Activated B cell treated with CpG ODN at 0.5 μM for 24 hours (primary cell): ENCODE results near the gene LARP4B. TPM values are rescaled to one million over a fixed set of nuclear protein-coding genes. Genes with fewer than 3 reads are reported as not detected.
"Not testable (repeated sequence)": the region's sequence is repeated elsewhere in the genome, so short reads cannot be mapped to it uniquely, and the experiment has no call there.

ENCODE experiments used
- ATAC-seq: fragments of 200-7000 bp; cut with Tn5 transposase; one replicate; pipeline ENCODE4 v1.10.0; 2021; ENCODE audit warnings: low read depth, mild to moderate bottlenecking, moderate library complexity
- CTCF ChIA-PET: fragments of 350-600 bp; sonication (Branson Sonifier 250); formaldehyde crosslinking; loops from one replicate; lab custom pipeline; 2021; ENCODE audit warnings: antibody characterized with exemption; lab: Charles Lee
- POLR2A ChIA-PET: fragments of 350-600 bp; sonication (Branson Sonifier 250); formaldehyde crosslinking; loops from one replicate; lab custom pipeline; 2021; ENCODE audit warnings: antibody characterized with exemption; lab: Charles Lee
- DNase-seq: peaks from one replicate; pipeline ENCODE4 v3.0.0; 2022
- H3K27ac Mint-ChIP-seq: one replicate; pipeline ENCODE4 v1.8.0; 2020; ENCODE audit warnings: mixed read lengths
- H3K27me3 Mint-ChIP-seq: one replicate; pipeline ENCODE4 v1.8.0; 2021; ENCODE audit warnings: mixed read lengths
- H3K36me3 Mint-ChIP-seq: one replicate; pipeline ENCODE4 v1.8.0; 2021; ENCODE audit warnings: low read depth, mixed read lengths
- H3K4me1 Mint-ChIP-seq: one replicate; pipeline ENCODE4 v1.8.0; 2021; ENCODE audit warnings: mixed read lengths
- H3K4me3 Mint-ChIP-seq: one replicate; pipeline ENCODE4 v1.8.0; 2020; ENCODE audit warnings: mild to moderate bottlenecking, mixed read lengths
- H3K9me3 Mint-ChIP-seq: one replicate; pipeline ENCODE4 v1.8.0; 2020; ENCODE audit warnings: mixed read lengths
- intact Hi-C: fragments of 100-400 bp; cut with micrococcal nuclease; formaldehyde crosslinking; loops from one replicate; pipeline ENCODE4 v1.15.1; 2024
- total RNA-seq: library from RNA; stranded (reverse); gene quantifications from 2 replicates; pipeline ENCODE4 v1.2.3, GENCODE V29; 2022
- TF ChIP-seq, protein P1 (sequence below): fragments of 200-600 bp; IDR thresholded peaks from one replicate; pipeline ENCODE4 v1.8.0; 2022; ENCODE audit warnings: antibody characterized with exemption, mild to moderate bottlenecking

The LARP4B gene
- total RNA-seq, 1 donor from 2014 or later = 103 TPM

DNA sequence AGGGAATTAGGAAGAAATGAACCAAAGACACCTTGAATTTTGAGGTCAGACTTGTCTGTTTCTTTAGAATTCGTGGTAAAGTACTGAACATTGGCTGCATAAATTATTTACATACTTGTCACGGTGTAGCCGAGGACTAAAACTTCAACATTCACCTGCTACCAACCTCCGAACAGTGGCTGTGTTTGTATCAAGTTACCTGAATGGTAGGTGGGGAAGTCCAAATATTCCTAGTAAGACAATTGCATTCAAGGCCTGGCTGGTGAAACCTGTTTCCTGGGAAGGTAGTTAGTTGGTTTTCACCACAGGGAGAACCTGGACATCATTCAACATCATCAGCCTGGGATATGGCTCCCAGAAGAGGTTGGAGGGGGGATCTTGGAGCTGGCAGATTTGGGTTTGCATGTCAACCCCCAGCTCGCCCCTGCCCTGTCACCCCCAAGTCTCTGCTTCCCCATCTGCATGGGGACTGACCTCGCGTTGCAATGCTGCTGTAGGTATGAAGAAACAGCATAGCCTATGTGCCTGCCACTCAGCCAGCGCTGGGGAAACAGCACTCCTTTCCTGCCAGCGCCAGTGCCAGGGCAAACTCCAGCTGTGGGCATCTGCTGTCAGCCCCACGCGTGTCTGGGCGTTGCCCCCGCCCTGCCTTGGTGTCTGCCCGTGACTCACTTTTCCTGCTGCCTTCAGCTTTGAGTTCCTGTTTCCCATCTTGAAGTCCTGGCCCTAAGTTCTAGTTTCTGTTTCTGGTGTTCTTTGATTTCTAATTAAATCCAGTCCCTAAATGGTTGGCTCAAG, 12.7 kb upstream of the LARP4B start:
- Mint-ChIP-seq H3K27ac (peak overlapping the region; percentile 61), H3K4me3 (peak overlapping the region; percentile 57), H3K36me3 (no peaks in the 10 kb centered on the region), H3K4me1 (peaks cover 18% of the 10 kb centered on the region), H3K9me3 (no peaks in the 10 kb centered on the region), H3K27me3 (peaks cover 4% of the 10 kb centered on the region)
- TF ChIP-seq, protein P1, sequence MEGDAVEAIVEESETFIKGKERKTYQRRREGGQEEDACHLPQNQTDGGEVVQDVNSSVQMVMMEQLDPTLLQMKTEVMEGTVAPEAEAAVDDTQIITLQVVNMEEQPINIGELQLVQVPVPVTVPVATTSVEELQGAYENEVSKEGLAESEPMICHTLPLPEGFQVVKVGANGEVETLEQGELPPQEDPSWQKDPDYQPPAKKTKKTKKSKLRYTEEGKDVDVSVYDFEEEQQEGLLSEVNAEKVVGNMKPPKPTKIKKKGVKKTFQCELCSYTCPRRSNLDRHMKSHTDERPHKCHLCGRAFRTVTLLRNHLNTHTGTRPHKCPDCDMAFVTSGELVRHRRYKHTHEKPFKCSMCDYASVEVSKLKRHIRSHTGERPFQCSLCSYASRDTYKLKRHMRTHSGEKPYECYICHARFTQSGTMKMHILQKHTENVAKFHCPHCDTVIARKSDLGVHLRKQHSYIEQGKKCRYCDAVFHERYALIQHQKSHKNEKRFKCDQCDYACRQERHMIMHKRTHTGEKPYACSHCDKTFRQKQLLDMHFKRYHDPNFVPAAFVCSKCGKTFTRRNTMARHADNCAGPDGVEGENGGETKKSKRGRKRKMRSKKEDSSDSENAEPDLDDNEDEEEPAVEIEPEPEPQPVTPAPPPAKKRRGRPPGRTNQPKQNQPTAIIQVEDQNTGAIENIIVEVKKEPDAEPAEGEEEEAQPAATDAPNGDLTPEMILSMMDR = no peak
- peak; percentile 70 for ATAC-seq
- no peak for DNase-seq
- intact Hi-C loops = no loop called here
- ChIA-PET CTCF (no interaction called here), POLR2A (interaction anchor here (0.8 to 2.3 kb wide), 5 partner anchors 8 to 104 kb away, joined by 3 to 20 read pairs (median 5); partner anchors contain the start of genes GTPBP4, IDI1 and LARP4B)

DNA sequence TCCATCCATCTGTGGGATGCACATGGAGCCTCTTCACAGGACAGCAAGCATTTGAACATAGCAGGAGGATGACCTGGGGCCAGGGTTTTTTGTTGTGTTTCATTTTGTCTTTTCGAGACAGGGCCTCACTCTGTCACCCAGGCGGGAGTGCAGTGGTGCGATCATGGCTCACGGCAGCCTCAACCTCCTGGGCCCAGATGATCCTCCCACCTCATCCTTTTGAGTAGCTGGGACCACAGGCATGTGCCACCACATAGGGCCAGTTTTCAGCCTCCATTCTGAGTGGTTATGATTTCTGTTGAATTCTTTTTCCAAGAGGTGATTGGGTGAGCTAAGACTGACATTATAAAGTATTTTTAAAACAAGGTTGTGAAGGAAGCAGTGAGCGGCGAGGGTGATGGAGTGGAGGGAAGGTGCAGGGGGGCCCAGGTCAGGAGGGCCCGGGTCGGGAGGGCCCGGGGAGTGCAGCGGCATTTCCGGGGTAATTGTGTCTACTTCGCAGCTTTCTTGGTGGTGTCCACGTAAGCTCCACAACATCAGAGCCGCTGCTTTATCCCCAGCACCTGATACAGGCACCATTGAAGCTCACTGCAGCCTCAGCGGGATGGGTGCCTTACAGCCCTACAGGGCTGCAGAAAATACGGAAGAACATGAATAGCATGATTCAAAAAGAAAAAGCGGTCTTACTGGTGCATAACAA, 12.0 kb upstream of the LARP4B start:
- Mint-ChIP-seq H3K36me3 (no peaks in the 10 kb centered on the region), H3K4me1 (peaks cover 17% of the 10 kb centered on the region), H3K9me3 (no peaks in the 10 kb centered on the region), H3K4me3 (no peak overlapping the region), H3K27me3 (peaks cover 6% of the 10 kb centered on the region), H3K27ac (peak overlapping the region; percentile 21)
- TF ChIP-seq, protein P1 = no peak
- ATAC-seq (peak; percentile 76), DNase-seq (no peak)
- intact Hi-C loops = no loop called here
- ChIA-PET CTCF (no interaction called here), POLR2A (interaction anchor here (0.9 to 2.3 kb wide), 4 partner anchors 12 to 105 kb away, joined by 3 to 20 read pairs (median 4); partner anchors contain the start of genes GTPBP4, IDI1 and LARP4B)

GRCh38 chr10:938941-939678, 7.6 kb upstream of the LARP4B start:
- intact Hi-C loops = no loop called here
- H3K36me3 Mint-ChIP-seq = no peaks in the 10 kb centered on the region
- no peak for ATAC-seq
- H3K4me1 Mint-ChIP-seq = peaks cover 21% of the 10 kb centered on the region
- TF ChIP-seq, protein P1 = no peak
- no peak overlapping the region for H3K4me3 Mint-ChIP-seq
- no peaks in the 10 kb centered on the region for H3K9me3 Mint-ChIP-seq
- DNase-seq = no peak
- H3K27ac Mint-ChIP-seq = no peak overlapping the region
- ChIA-PET POLR2A (interaction anchor here (0.7 kb wide), 1 partner anchor 370 kb away, joined by 6 read pairs; no protein-coding TSS in a partner anchor), CTCF (no interaction called here)
- H3K27me3 Mint-ChIP-seq = peaks cover 18% of the 10 kb centered on the region

DNA sequence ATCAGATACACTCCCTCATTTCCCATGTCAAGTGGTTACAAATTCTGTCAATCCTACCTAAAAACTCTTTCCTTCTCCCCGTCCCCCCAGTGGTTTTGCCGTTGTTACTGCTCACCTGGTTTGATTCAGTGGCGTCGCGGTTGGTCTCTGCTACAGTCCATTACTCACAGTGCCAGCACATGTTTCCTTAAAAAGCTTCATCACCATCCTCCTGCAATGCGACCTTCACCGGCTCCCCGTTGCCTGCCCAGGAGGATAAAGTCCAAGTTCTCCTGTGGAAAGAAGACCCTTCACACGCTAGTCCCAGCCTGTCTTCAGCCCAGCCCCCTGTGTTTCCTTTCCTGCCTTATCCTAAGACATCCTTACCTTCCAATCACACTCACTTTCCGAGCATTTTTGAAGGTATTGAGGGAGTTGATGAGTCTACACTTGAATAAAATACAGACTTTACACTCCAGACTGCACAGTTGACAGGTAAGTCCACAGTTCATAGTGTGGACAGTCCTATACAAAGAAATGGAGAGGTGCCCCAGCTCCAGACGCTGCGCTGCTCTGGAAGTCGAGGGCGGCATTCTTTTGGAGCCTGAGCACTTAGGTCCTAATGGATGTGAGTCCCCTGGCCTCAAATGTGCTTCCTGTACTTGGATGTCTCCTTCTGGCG, 3.4 kb upstream of the LARP4B start:
- no peak overlapping the region for H3K27ac Mint-ChIP-seq
- TF ChIP-seq, protein P1 = no peak
- no peak for ATAC-seq

DNA sequence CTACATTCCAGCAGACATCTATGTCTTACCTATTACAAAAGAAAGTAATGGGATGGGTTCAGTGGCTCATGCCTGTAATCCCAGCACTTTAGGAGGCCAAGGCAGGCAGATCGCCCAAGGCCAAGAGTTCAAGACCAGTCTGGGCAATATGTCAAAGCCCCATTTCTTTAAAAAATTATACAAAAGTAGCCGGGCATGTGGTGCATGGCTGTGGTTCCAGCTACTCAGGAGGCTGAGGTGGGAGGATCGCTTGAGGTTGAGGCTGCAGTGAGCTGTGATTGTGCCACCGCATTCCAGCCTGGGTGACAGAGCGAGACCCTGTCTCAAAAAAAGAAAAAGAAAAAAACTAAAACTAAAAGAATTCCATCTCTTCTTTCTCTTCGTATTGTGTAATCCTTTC, 2.7 kb upstream of the LARP4B start:
- intact Hi-C loops, CTCF ChIA-PET: not testable (repeated sequence)
- POLR2A ChIA-PET = interaction anchor here (0.5 kb wide), 1 partner anchor 455 kb away, joined by 4 read pairs; no protein-coding TSS in a partner anchor

More for the DNA sequence above, 3.4 kb upstream of the LARP4B start:
- CTCF ChIA-PET = no interaction called here
- Mint-ChIP-seq H3K27me3 (peaks cover 18% of the 10 kb centered on the region), H3K4me3 (no peak overlapping the region), H3K9me3 (no peaks in the 10 kb centered on the region), H3K4me1 (peaks cover 21% of the 10 kb centered on the region), H3K36me3 (peaks cover 5% of the 10 kb centered on the region)
- DNase-seq = no peak
- intact Hi-C loops = no loop called here
- POLR2A ChIA-PET = no interaction called here

More for the DNA sequence above, 2.7 kb upstream of the LARP4B start:
- peaks cover 14% of the 10 kb centered on the region for H3K27me3 Mint-ChIP-seq
- H3K36me3 Mint-ChIP-seq, H3K27ac Mint-ChIP-seq, H3K9me3 Mint-ChIP-seq, ATAC-seq, DNase-seq, H3K4me3 Mint-ChIP-seq: not testable (repeated sequence)
- peaks cover 27% of the 10 kb centered on the region for H3K4me1 Mint-ChIP-seq
